GM18517 (cell line): Measurements from ENCODE around the gene TSPY10.
"Not testable (repeated sequence)": the region's sequence is repeated elsewhere in the genome, so short reads cannot be mapped to it uniquely, and the experiment has no call there.

Experiments
- ATAC-seq: cut with Tn5 transposase; IDR thresholded peaks from one replicate; pipeline ENCODE4 v1.9.1; 2021; ENCODE audit warnings: mild to moderate bottlenecking, moderate library complexity; ENCODE audit not compliant: unreplicated experiment

Gene TSPY10, protein sequence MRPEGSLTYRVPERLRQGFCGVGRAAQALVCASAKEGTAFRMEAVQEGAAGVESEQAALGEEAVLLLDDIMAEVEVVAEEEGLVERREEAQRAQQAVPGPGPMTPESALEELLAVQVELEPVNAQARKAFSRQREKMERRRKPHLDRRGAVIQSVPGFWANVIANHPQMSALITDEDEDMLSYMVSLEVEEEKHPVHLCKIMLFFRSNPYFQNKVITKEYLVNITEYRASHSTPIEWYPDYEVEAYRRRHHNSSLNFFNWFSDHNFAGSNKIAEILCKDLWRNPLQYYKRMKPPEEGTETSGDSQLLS

GRCh38 chrY:9527580-9527979, at the start of gene TSPY10:
TSS of gene TSPY10 (plus strand) at chrY:9527880. CDS start at chrY:9527926, 46 bp downstream.
- ATAC-seq = not testable (repeated sequence)

- ATAC-seq = not testable (repeated sequence)
Observed at GRCh38 chrY:9486967-9487366, 40.7 kb upstream of the TSPY10 start, which contains the start of gene TSPY9. TSS of gene TSPY9 (plus strand) at chrY:9487267. CDS start at chrY:9487313, 46 bp downstream.

DNA sequence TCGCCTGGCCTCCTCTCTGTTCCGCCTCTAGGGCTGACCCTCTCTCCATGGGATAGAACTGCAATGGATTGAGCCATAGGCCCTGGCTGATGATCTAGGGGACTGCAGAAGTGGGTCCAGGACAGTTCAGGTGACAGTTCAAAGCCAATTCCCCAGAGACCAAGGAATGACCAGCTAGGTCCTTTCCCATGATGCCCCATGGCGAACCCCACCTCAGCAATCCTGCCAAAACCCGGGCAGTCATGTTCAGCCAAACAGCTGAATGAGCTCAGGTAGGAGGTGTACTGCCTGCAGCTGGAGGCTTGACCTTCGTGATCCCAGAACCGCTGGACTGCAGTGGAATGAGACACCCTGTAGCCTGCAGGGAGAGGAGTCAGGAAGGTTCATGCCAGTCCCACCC, 23.3 kb upstream of the TSPY10 start:
- not testable (repeated sequence) for ATAC-seq

GRCh38 chrY:9516287-9516686, 11.4 kb upstream of the TSPY10 start:
- not testable (repeated sequence) for ATAC-seq
